HepG2 (cell line): Measurements from ENCODE around the gene RMRP. TPM values are rescaled to one million over a fixed set of nuclear protein-coding genes. Genes with fewer than 3 reads are reported as not detected.

Experiments used
- ATAC-seq: fragments of 200-7000 bp; cut with Tn5 transposase; 3 replicates; pipeline ENCODE4 v1.9.1; 2020; ENCODE audit warnings: mild to moderate bottlenecking, moderate library complexity
- BruUV-seq: library from RNA; stranded (reverse); fragments of 400-500 nt; replicated peaks from 2 replicates; lab custom pipeline; 2021; lab: Mats Ljungman, UMichigan
- CTCF ChIA-PET: fragments of 300-600 bp; formaldehyde crosslinking; extraction: SDS; loops from one replicate; lab custom pipeline; 2021; ENCODE audit warnings: low total read pairs, inconsistent platforms, low intra/inter-chr PET ratio; lab: Yijun Ruan, JAX
- POLR2A ChIA-PET: fragments of 350-600 bp; sonication (Branson Sonifier 250); formaldehyde crosslinking; loops from one replicate; lab custom pipeline; 2020; ENCODE audit warnings: antibody characterized with exemption, inconsistent platforms; lab: Yijun Ruan, JAX
- DNase-seq: peaks from one replicate; pipeline ENCODE4 v3.0.0-alpha.2; 2015; ENCODE audit warnings: low spot score
- FAIRE-seq: peaks from 3 replicates; lab custom pipeline; 2011; peaks lifted over from hg19 to GRCh38; lab: Jason Lieb, UNC
- H2AFZ ChIP-seq: one replicate; pipeline ENCODE4 v1.6.1; 2011; ENCODE audit warnings: low read length, inconsistent platforms
- H3K27ac ChIP-seq: fragments of 300-600 bp; 3 replicates; pipeline ENCODE4 v1.8.0; 2011; ENCODE audit warnings: mixed run types, mild to moderate bottlenecking, mixed read lengths, low read length, inconsistent platforms; ENCODE audit not compliant: insufficient read depth; ENCODE audit errors: extremely low read length
- H3K27me3 ChIP-seq, 2 experiments: fragments of 200-600 bp in 1 of 2; 2 replicates in 1 of 2; 3 replicates in 1 of 2; pipeline versions ENCODE4 v1.6.0 to v1.8.0; 2011; ENCODE audit warnings: low read length in 2 of 2, mild to moderate bottlenecking in 2 of 2, moderate library complexity in 2 of 2, inconsistent platforms in 1 of 2; ENCODE audit not compliant: insufficient read depth in 2 of 2, control insufficient read depth in 1 of 2
- H3K36me3 ChIP-seq, 2 experiments: fragments of 200-600 bp in 1 of 2; replicated peaks in 1 of 2; 2 replicates in 1 of 2; 3 replicates in 1 of 2; pipeline versions ENCODE4 v1.5.1 to v1.8.0; 2011; ENCODE audit warnings: low read length in 2 of 2, inconsistent platforms in 1 of 2; ENCODE audit not compliant: insufficient read depth in 2 of 2, control insufficient read depth in 1 of 2
- H3K4me1 ChIP-seq: 2 replicates; pipeline ENCODE4 v1.5.1; 2012; ENCODE audit warnings: low read length, inconsistent platforms; ENCODE audit not compliant: insufficient read depth
- H3K4me2 ChIP-seq: 2 replicates; pipeline ENCODE4 v1.6.0; 2011; ENCODE audit warnings: low read depth, low read length, inconsistent platforms
- H3K4me3 ChIP-seq, 3 experiments: fragments of 200-600 bp in 1 of 3; sonication (generic), shearing (Covaris generic) in 1 of 3; replicated peaks in 1 of 3; 2 replicates each; pipeline ENCODE4 v1.5.1; 2011 to 2016; ENCODE audit warnings: low read length in 3 of 3, inconsistent platforms in 2 of 3, low read depth in 2 of 3, mild to moderate bottlenecking in 2 of 3, control low read depth in 1 of 3, mixed read lengths in 1 of 3; ENCODE audit not compliant: insufficient read depth in 1 of 3
- H3K79me2 ChIP-seq: one replicate; pipeline ENCODE4 v1.6.1; 2011; ENCODE audit warnings: low read length, inconsistent platforms; ENCODE audit not compliant: insufficient read depth
- H3K9ac ChIP-seq: 2 replicates; pipeline ENCODE4 v1.6.0; 2011; ENCODE audit warnings: mild to moderate bottlenecking, low read depth, low read length, inconsistent platforms; ENCODE audit not compliant: insufficient read depth
- H3K9me3 ChIP-seq: 2 replicates; pipeline ENCODE4 v1.5.1; 2012; ENCODE audit warnings: mild to moderate bottlenecking, low read length
- H4K20me1 ChIP-seq: 2 replicates; pipeline ENCODE4 v1.6.0; 2011; ENCODE audit warnings: inconsistent platforms, mild to moderate bottlenecking, low read length, moderate library complexity; ENCODE audit not compliant: insufficient read depth
- ARID2 ChIP-seq: sonication (generic); formaldehyde crosslinking; IDR thresholded peaks from 2 replicates; pipeline ENCODE4 v1.8.1; 2022; ENCODE audit warnings: mild to moderate bottlenecking, missing genetic modification reagents, borderline replicate concordance
- GMEB2 ChIP-seq: IDR thresholded peaks from 2 replicates; pipeline ENCODE4 v1.6.1; 2016; ENCODE audit warnings: missing biosample characterization, missing genetic modification reagents, low read depth
- HOXA3 ChIP-seq: sonication (generic); formaldehyde crosslinking; IDR thresholded peaks from 2 replicates; pipeline ENCODE4 v1.5.0; 2020; ENCODE audit warnings: missing genetic modification reagents
- ISL2 ChIP-seq: sonication (generic); formaldehyde crosslinking; IDR thresholded peaks from 2 replicates; pipeline ENCODE4 v1.5.0; 2020; ENCODE audit warnings: missing genetic modification reagents
- JUND ChIP-seq: sonication (generic); formaldehyde crosslinking; IDR thresholded peaks from 2 replicates; pipeline ENCODE4 v1.8.0; 2022; ENCODE audit warnings: mild to moderate bottlenecking, missing genetic modification reagents
- NBN ChIP-seq: fragments of 450-650 bp; conservative IDR thresholded peaks from 2 replicates; pipeline ENCODE4 v1.6.1; 2017
- PBX3 ChIP-seq: sonication (generic); formaldehyde crosslinking; IDR thresholded peaks from 2 replicates; pipeline ENCODE4 v1.8.1; 2023; ENCODE audit warnings: missing genetic modification reagents, inconsistent platforms, borderline replicate concordance
- PRMT3 ChIP-seq: sonication (generic); formaldehyde crosslinking; IDR thresholded peaks from 2 replicates; pipeline ENCODE4 v1.8.1; 2022; ENCODE audit warnings: low read depth, mild to moderate bottlenecking, moderate library complexity, missing genetic modification reagents, borderline replicate concordance
- SETDB1 ChIP-seq: sonication (generic); formaldehyde crosslinking; IDR thresholded peaks from 2 replicates; pipeline ENCODE4 v1.5.1; 2020; ENCODE audit warnings: missing genetic modification reagents, mild to moderate bottlenecking, borderline replicate concordance
- ZFP91 ChIP-seq: sonication (generic); formaldehyde crosslinking; IDR thresholded peaks from 2 replicates; pipeline ENCODE4 v1.9.0; 2022; ENCODE audit warnings: missing genetic modification reagents, mild to moderate bottlenecking, borderline replicate concordance
- ZNF234 ChIP-seq: sonication (generic); formaldehyde crosslinking; conservative IDR thresholded peaks from 2 replicates; pipeline ENCODE4 v1.5.1; 2020; ENCODE audit warnings: mild to moderate bottlenecking, missing genetic modification reagents
- ZNF382 ChIP-seq: sonication (generic); formaldehyde crosslinking; IDR thresholded peaks from 2 replicates; pipeline ENCODE4 v1.5.0; 2020; ENCODE audit warnings: missing genetic modification reagents, mild to moderate bottlenecking, borderline replicate concordance
- ZNF503 ChIP-seq: sonication (generic); formaldehyde crosslinking; IDR thresholded peaks from 2 replicates; pipeline ENCODE4 v1.4.0; 2020; ENCODE audit warnings: missing genetic modification reagents
- ZNF564 ChIP-seq: sonication (generic); formaldehyde crosslinking; IDR thresholded peaks from 2 replicates; pipeline ENCODE4 v1.8.1; 2023; ENCODE audit warnings: mild to moderate bottlenecking, missing genetic modification reagents
- ZNF615 ChIP-seq: sonication (generic); formaldehyde crosslinking; IDR thresholded peaks from 2 replicates; pipeline ENCODE4 v1.5.0; 2020; ENCODE audit warnings: mild to moderate bottlenecking, missing genetic modification reagents, borderline replicate concordance
- ZNF775 ChIP-seq: sonication (generic); formaldehyde crosslinking; IDR thresholded peaks from 2 replicates; pipeline ENCODE4 v1.4.0; 2020; ENCODE audit warnings: missing genetic modification reagents, mild to moderate bottlenecking, moderate library complexity, borderline replicate concordance
- WGBS: methylation state at CpG from one replicate; pipeline ENCODE4 v1.1.6; 2017; ENCODE audit warnings: low lambda C conversion rate; 5-methylcytosine and 5-hydroxymethylcytosine counted together
- in situ Hi-C: cut with HindIII; loops from 2 replicates; pipeline ENCODE4 v1.10.0; 2017; ENCODE audit warnings: low pct_unique_long_range_greater_than_20kb; ENCODE audit not compliant: extremely low pct_ligation_motif_present
- intact Hi-C: fragments of 100-400 bp; cut with micrococcal nuclease; formaldehyde crosslinking; loops from one replicate; pipeline ENCODE4 v1.10.0; 2022; ENCODE audit not compliant: unreplicated experiment
- polyA plus RNA-seq, 8 experiments: library from polyadenylated mRNA; depleted of rRNA in 3 of 8; stranded (reverse) in 7 of 8; unstranded in 1 of 8; fragments of >200 nt; fragmentation: Illumina TruSeq in 4 of 8; extraction: Trizol in 4 of 8; gene quantifications; 2 replicates each; pipeline versions ENCODE4 v1.2.1 to v1.2.3, GENCODE V29; 2011 to 2016; ENCODE audit warnings: low read depth in 4 of 8, missing spikeins in 1 of 8, mixed read lengths in 1 of 8; ENCODE audit not compliant: insufficient read depth in 1 of 8
- total RNA-seq, 5 experiments: library from RNA; depleted of rRNA; stranded (reverse); fragments of >200 nt; fragmentation: Illumina TruSeq; extraction: Trizol; gene quantifications; 2 replicates each; pipeline ENCODE4 v1.2.3, GENCODE V29; 2016; ENCODE audit warnings: low read depth in 1 of 5

Gene RMRP
- total and polyA plus RNA-seq, 2 of the 13 experiments (the other 11 are each of a cell fraction or from before 2014, with no cell fraction given): 51.4 to 4,025 TPM

GRCh38 chr9:35657546-35658136, at the start of gene RMRP (continued):
- peak; percentile 85 for TF ChIP-seq ZNF503
- TF ChIP-seq ZFP91 (CRISPR knock-in tag): peak; percentile 94
- TF ChIP-seq PBX3 (CRISPR knock-in tag): peak; percentile 88

- no peaks in the 10 kb centered on the region for H4K20me1 ChIP-seq
- intact Hi-C loops (no loop called here), in situ Hi-C loops (no loop called here)
- H3K4me1 ChIP-seq: no peaks in the 10 kb centered on the region
- H3K36me3 ChIP-seq: peaks cover 58 to 92% of the 10 kb centered on the region in 2 experiments
- H3K4me3 ChIP-seq: no peak overlapping the region
- no peak overlapping the region for H3K9ac ChIP-seq
- 97% methylated on average over 10 of the region's 10 CpGs for WGBS
- H3K27ac ChIP-seq: no peak overlapping the region
- DNase-seq: no peak
- no peaks in the 10 kb centered on the region for H3K79me2 ChIP-seq
- H3K4me2 ChIP-seq: no peak overlapping the region
- H3K9me3 ChIP-seq: no peaks in the 10 kb centered on the region
- CTCF ChIA-PET: no interaction called here
- ATAC-seq: no peak
- POLR2A ChIA-PET: interaction anchor here (1.9 kb wide), 1 partner anchor 21 kb away, joined by 5 read pairs; no protein-coding TSS in a partner anchor
- no peak for FAIRE-seq
- H2AFZ ChIP-seq: no peak overlapping the region
- no peaks in the 10 kb centered on the region for H3K27me3 ChIP-seq
- no TSS peak for BruUV-seq
- TF ChIP-seq JUND (no peak), ZNF775 (CRISPR knock-in tag) (no peak), ZNF234 (CRISPR knock-in tag) (no peak), SETDB1 (CRISPR knock-in tag) (no peak), HOXA3 (CRISPR knock-in tag) (no peak), ZNF382 (CRISPR knock-in tag) (no peak), GMEB2 (CRISPR knock-in tag) (no peak), ZNF615 (CRISPR knock-in tag) (no peak), ISL2 (no peak), ARID2 (CRISPR knock-in tag) (no peak), PRMT3 (CRISPR knock-in tag) (no peak), NBN (no peak), ZNF564 (CRISPR knock-in tag) (no peak)
These were observed 49.1 kb upstream of the RMRP start for GRCh38 chr9:35706951-35707350.
